ENCODE results near the gene UBE2J1.

GRCh38 chr6:89347825-89348224 lies 4.7 kb downstream of the UBE2J1 start:
- TF ChIP-seq CTCF (IDR thresholded peaks at IDR 0.05) (no peak), POLR2A (IDR thresholded peaks at IDR 0.05) (no peak), EP300 (IDR thresholded peaks at IDR 0.05) (no peak)

All from tibial nerve (tissue), 4 donors.